Endothelial cell of umbilical vein (primary cell): ENCODE data around the gene HLA-B. TPM values are rescaled to one million over a fixed set of nuclear protein-coding genes. Genes with fewer than 3 reads are reported as not detected.

ENCODE experiments used
- BruUV-seq: library from RNA; stranded (reverse); fragments of 400-500 nt; replicated peaks from 2 replicates; lab custom pipeline; 2021; lab: Mats Ljungman, UMichigan
- CTCF ChIA-PET: fragments of 300-600, 350-600 bp; sonication (Branson Sonifier 250); formaldehyde crosslinking; loops from one replicate; lab custom pipeline; 2021; ENCODE audit warnings: antibody characterized with exemption, inconsistent platforms; lab: Charles Lee
- POLR2A ChIA-PET: fragments of 300-600, 350-600 bp; sonication (Branson Sonifier 250); formaldehyde crosslinking; loops from one replicate; lab custom pipeline; 2021; ENCODE audit warnings: antibody characterized with exemption, inconsistent platforms; lab: Charles Lee
- DNase-seq: peaks from one replicate; pipeline ENCODE4 v3.0.0-alpha.2; 2011; ENCODE audit warnings: low read depth, low spot score
- FAIRE-seq: peaks from 2 replicates; lab custom pipeline; 2011; peaks lifted over from hg19 to GRCh38; lab: Jason Lieb, UNC
- H2AFZ ChIP-seq: 2 replicates; pipeline ENCODE4 v1.6.0; 2012; ENCODE audit warnings: low read depth, low read length, control low read depth, inconsistent platforms
- H3K27ac ChIP-seq: 2 replicates; pipeline ENCODE4 v1.5.1; 2011; ENCODE audit warnings: low read depth, mild to moderate bottlenecking, control low read depth, low read length, moderate library complexity; ENCODE audit not compliant: insufficient read depth
- H3K27me3 ChIP-seq, 2 experiments: 2 replicates each; pipeline versions ENCODE4 v1.6.0 to v1.6.1; 2011; ENCODE audit warnings: low read length in 2 of 2, mixed read lengths in 1 of 2; ENCODE audit not compliant: control insufficient read depth in 2 of 2, insufficient read depth in 2 of 2
- H3K36me3 ChIP-seq, 2 experiments: 2 replicates in 1 of 2; 3 replicates in 1 of 2; pipeline ENCODE4 v1.5.1; 2011; ENCODE audit warnings: low read length in 2 of 2, mild to moderate bottlenecking in 1 of 2, moderate library complexity in 1 of 2; ENCODE audit not compliant: control insufficient read depth in 2 of 2, insufficient read depth in 2 of 2; ENCODE audit errors: extremely low read depth in 1 of 2
- H3K4me1 ChIP-seq: 3 replicates; pipeline ENCODE4 v1.5.1; 2011; ENCODE audit warnings: mild to moderate bottlenecking, low read length; ENCODE audit not compliant: control insufficient read depth, insufficient read depth; ENCODE audit errors: extremely low read depth
- H3K4me2 ChIP-seq: 2 replicates; pipeline ENCODE4 v1.6.1; 2011; ENCODE audit warnings: low read length, control low read depth, mixed read lengths; ENCODE audit not compliant: insufficient read depth
- H3K4me3 ChIP-seq, 3 experiments: fragments of 200-600 bp in 1 of 3; sonication (generic), shearing (Covaris generic) in 1 of 3; replicated peaks in 1 of 3; 2 replicates each; pipeline ENCODE4 v1.5.1; 2011 to 2016; ENCODE audit warnings: control low read depth in 3 of 3, low read length in 3 of 3, mild to moderate bottlenecking in 2 of 3, inconsistent platforms in 1 of 3, low read depth in 1 of 3, moderate library complexity in 1 of 3; ENCODE audit not compliant: insufficient read depth in 1 of 3
- H3K79me2 ChIP-seq: 2 replicates; pipeline ENCODE4 v1.6.0; 2012; ENCODE audit warnings: low read length, inconsistent platforms; ENCODE audit not compliant: control insufficient read depth, insufficient read depth
- H3K9ac ChIP-seq: replicated peaks from 2 replicates; pipeline ENCODE3; 2011; ENCODE audit warnings: low read length, control low read depth; ENCODE audit not compliant: insufficient read depth; ENCODE audit errors: extremely low read depth
- H3K9me1 ChIP-seq: replicated peaks from 3 replicates; pipeline ENCODE4 v1.6.0; 2011; ENCODE audit warnings: mild to moderate bottlenecking, low read length; ENCODE audit not compliant: control insufficient read depth, insufficient read depth; ENCODE audit errors: extremely low read depth
- H3K9me3 ChIP-seq: replicated peaks from 2 replicates; pipeline ENCODE4 v1.5.1; 2012; ENCODE audit warnings: low read length, inconsistent platforms; ENCODE audit not compliant: control insufficient read depth, insufficient read depth
- H4K20me1 ChIP-seq: replicated peaks from 2 replicates; pipeline ENCODE3; 2011; ENCODE audit warnings: mild to moderate bottlenecking, low read length; ENCODE audit not compliant: control insufficient read depth, insufficient read depth; ENCODE audit errors: extremely low read depth
- EZH2 ChIP-seq: IDR thresholded peaks from 2 replicates; pipeline ENCODE4 v1.6.1; 2012; ENCODE audit warnings: borderline replicate concordance, low read depth, mild to moderate bottlenecking, moderate library complexity, low read length, inconsistent platforms; ENCODE audit not compliant: severe bottlenecking
- FOS ChIP-seq: IDR thresholded peaks from 2 replicates; pipeline ENCODE4 v1.6.1; 2011; ENCODE audit warnings: mild to moderate bottlenecking, low read length, moderate library complexity, borderline replicate concordance; ENCODE audit not compliant: insufficient read depth
- GATA2 ChIP-seq: IDR thresholded peaks from 2 replicates; pipeline ENCODE4 v1.7.0; 2011; ENCODE audit warnings: low read depth, mild to moderate bottlenecking, moderate library complexity, mixed read lengths, low read length; ENCODE audit not compliant: insufficient read length, insufficient read depth
- JUN ChIP-seq: IDR thresholded peaks from 2 replicates; pipeline ENCODE4 v1.6.1; 2011; ENCODE audit warnings: borderline replicate concordance, low read depth; ENCODE audit not compliant: insufficient read length, insufficient read depth
- MYC ChIP-seq: IDR thresholded peaks from one replicate; pipeline ENCODE4 v1.6.1; 2011; ENCODE audit warnings: mild to moderate bottlenecking, low read depth, low read length
- POLR2A ChIP-seq: IDR thresholded peaks from 2 replicates; pipeline ENCODE4 v1.6.1; 2012; ENCODE audit warnings: low read depth, mild to moderate bottlenecking, control low read depth, low read length
- dilution Hi-C: fragments of 300-500 bp; cut with MboI; formaldehyde crosslinking; loops from one replicate; pipeline ENCODE4 v1.15.0; 2019; ENCODE audit warnings: low sequenced_read_pairs; ENCODE audit not compliant: extremely low pct_ligation_motif_present
- intact Hi-C: fragments of 100-400 bp; cut with micrococcal nuclease; formaldehyde crosslinking; loops from one replicate; pipeline ENCODE4 v1.10.0; 2022
- polyA plus RNA-seq, 4 experiments: library from polyadenylated mRNA; depleted of rRNA in 3 of 4; stranded (reverse) in 3 of 4; unstranded in 1 of 4; fragments of >200 nt; gene quantifications; 2 replicates each; pipeline versions ENCODE4 v1.2.1 to v1.2.3, GENCODE V29; 2011 to 2012; ENCODE audit warnings: missing spikeins in 1 of 4
- total RNA-seq: library from RNA; stranded (reverse); gene quantifications from 2 replicates; pipeline ENCODE4 v1.2.3, GENCODE V29; 2021
- TF ChIP-seq, protein P1 (sequence below), 2 donors: IDR thresholded peaks; 1 replicate in 1 of 2; 2 replicates in 1 of 2; pipeline ENCODE4 v1.5.1; 2011; ENCODE audit warnings: low read length in 2 of 2, mild to moderate bottlenecking in 2 of 2, moderate library complexity in 2 of 2, control low read depth in 1 of 2, inconsistent platforms in 1 of 2, low read depth in 1 of 2; ENCODE audit not compliant: insufficient read depth in 1 of 2; ENCODE audit errors: extremely low read depth in 1 of 2
- TF ChIP-seq, protein P2 (sequence below): IDR thresholded peaks from 2 replicates; pipeline ENCODE4 v1.6.1; 2011; ENCODE audit not compliant: insufficient read depth, insufficient read length

Gene HLA-B
- total and polyA plus RNA-seq, 2 donors (not counting 3 experiments of a cell fraction or from before 2014, with no cell fraction given) = 119 to 126 TPM

DNA sequence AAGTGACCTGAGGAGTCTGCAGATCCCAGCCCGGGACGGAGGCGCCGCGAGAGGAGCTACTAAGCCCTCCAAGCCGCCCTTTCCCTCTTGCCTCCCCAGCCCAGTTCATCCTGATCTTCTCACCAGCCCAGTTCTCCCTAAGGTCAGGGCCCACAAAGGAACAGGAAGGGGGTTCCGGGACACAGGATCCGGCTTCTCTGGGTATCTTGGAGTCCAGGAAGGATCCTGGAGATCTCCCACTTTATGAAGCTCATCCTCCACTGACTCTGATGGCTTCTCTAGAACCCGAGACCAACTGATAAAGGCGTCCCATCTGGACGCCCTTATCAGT lies 48.2 kb downstream of the HLA-B start:
- ChIA-PET CTCF (interaction anchor here (0.7 to 3.2 kb wide), 4 partner anchors 10 to 58 kb away, joined by 3 to 11 read pairs (median 4); no protein-coding TSS in a partner anchor), POLR2A (no interaction called here)
- BruUV-seq = no TSS peak

DNA sequence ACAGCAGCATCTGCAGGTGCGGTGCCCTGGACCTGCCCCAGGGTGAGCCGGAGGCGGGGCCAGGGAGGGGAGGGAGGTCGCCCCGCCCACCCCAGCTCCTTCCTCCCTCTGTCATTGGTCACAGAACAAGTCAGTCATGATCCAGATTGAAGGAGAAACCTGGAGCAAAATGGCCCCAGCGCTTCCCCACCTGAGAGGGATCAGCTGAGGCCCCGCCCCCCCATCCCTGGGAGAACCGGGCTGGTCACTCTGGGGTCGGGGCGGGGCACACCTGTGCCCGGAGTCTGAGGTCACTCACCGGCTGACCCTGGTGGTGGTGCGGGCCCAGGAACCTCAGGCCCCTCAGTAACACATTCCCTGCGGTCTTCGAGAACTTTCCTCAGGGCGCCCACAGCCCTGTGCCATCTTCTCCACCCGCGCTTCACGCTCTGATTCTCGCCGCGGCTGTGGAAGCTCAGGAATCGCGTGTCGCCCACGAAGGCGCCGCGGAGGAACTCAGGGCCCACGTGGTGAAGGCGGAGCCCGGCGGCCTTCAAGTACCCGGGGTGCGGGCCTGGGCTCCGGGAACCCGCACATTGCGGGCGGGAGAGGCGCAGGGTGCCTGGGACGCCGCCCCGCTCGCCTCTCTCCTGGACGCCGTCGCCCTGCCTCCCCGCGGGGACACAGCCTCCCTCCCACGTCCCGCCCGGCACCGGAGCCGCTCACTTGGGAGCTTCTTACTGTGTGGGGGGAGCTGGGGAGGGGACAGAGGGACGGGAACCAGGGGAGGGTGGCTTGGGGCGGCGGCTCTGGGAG lies 48.7 kb downstream of the HLA-B start:
- Histone ChIP-seq H3K27ac (no peak overlapping the region), H2AFZ (no peak overlapping the region), H3K27me3 (peaks cover 44% of the 10 kb centered on the region in 2 experiments), H3K79me2 (no peaks in the 10 kb centered on the region), H3K36me3 (no peaks in the 10 kb centered on the region), H3K9me3 (no peaks in the 10 kb centered on the region), H3K9ac (no peak overlapping the region), H3K4me1 (no peaks in the 10 kb centered on the region), H4K20me1 (no peaks in the 10 kb centered on the region), H3K4me2 (no peak overlapping the region), H3K4me3 (no peak overlapping the region), H3K9me1 (no peaks in the 10 kb centered on the region)
- CTCF ChIA-PET = interaction anchor here (0.7 to 3.2 kb wide), 4 partner anchors 9 to 59 kb away, joined by 3 to 11 read pairs (median 4); no protein-coding TSS in a partner anchor
- dilution Hi-C loops = no loop called here
- no TSS peak for BruUV-seq
- TF ChIP-seq, protein P1, sequence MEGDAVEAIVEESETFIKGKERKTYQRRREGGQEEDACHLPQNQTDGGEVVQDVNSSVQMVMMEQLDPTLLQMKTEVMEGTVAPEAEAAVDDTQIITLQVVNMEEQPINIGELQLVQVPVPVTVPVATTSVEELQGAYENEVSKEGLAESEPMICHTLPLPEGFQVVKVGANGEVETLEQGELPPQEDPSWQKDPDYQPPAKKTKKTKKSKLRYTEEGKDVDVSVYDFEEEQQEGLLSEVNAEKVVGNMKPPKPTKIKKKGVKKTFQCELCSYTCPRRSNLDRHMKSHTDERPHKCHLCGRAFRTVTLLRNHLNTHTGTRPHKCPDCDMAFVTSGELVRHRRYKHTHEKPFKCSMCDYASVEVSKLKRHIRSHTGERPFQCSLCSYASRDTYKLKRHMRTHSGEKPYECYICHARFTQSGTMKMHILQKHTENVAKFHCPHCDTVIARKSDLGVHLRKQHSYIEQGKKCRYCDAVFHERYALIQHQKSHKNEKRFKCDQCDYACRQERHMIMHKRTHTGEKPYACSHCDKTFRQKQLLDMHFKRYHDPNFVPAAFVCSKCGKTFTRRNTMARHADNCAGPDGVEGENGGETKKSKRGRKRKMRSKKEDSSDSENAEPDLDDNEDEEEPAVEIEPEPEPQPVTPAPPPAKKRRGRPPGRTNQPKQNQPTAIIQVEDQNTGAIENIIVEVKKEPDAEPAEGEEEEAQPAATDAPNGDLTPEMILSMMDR (IDR thresholded peaks at IDR 0.05; ENCODE audit: extremely low read depth in 1 of 2, insufficient read depth in 1 of 2, low read depth in 1 of 2, low read length in 2 of 2) = no peak
- TF ChIP-seq JUN (no peak), FOS (no peak), EZH2 (peak; percentile 75), MYC (no peak), GATA2 (no peak)
- intact Hi-C loops = no loop called here
- DNase-seq (no peak), FAIRE-seq (no peak)
- POLR2A ChIA-PET = no interaction called here

More for the DNA sequence above, 48.2 kb downstream of the HLA-B start:
- Histone ChIP-seq H3K4me1 (no peaks in the 10 kb centered on the region), H3K79me2 (no peaks in the 10 kb centered on the region), H3K4me2 (no peak overlapping the region), H3K9me3 (no peaks in the 10 kb centered on the region), H3K9ac (no peak overlapping the region), H4K20me1 (no peaks in the 10 kb centered on the region), H3K27me3 (peaks cover 42 to 50% of the 10 kb centered on the region in 2 experiments), H2AFZ (no peak overlapping the region), H3K27ac (no peak overlapping the region), H3K4me3 (no peak overlapping the region), H3K9me1 (no peaks in the 10 kb centered on the region), H3K36me3 (no peaks in the 10 kb centered on the region)
- FAIRE-seq (no peak), DNase-seq (no peak)
- intact Hi-C loops (no loop called here), dilution Hi-C loops (no loop called here)
- TF ChIP-seq POLR2A (no peak), EZH2 (no peak), FOS (no peak), JUN (no peak)
- TF ChIP-seq, protein P2, sequence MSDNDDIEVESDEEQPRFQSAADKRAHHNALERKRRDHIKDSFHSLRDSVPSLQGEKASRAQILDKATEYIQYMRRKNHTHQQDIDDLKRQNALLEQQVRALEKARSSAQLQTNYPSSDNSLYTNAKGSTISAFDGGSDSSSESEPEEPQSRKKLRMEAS = no peak
